T-cell (primary cell): ENCODE measurements around the gene PIGT. TPM values are rescaled to one million over a fixed set of nuclear protein-coding genes. Genes with fewer than 3 reads are reported as not detected.
A peak's percentile ranks its signal among the peaks of the same experiment; 100 is the strongest.

Experiments used
- ATAC-seq, 4 experiments: fragments of 200-7000 bp in 3 of 4; fragments of 150-1000 bp in 1 of 4; cut with Tn5 transposase; replicated peaks in 1 of 4; 1 replicate in 3 of 4; 2 replicates in 1 of 4; pipeline ENCODE4 v1.10.0; 2021; ENCODE audit warnings: moderate library complexity in 3 of 4, mild to moderate bottlenecking in 2 of 4, moderate number of reproducible peaks in 1 of 4
- CTCF ChIA-PET, 2 donors: fragments of 300-600 bp; sonication (Branson Sonifier 250); formaldehyde crosslinking; loops; one replicate each; lab custom pipeline; 2022; ENCODE audit warnings: antibody characterized with exemption in 2 of 2; lab: Charles Lee
- POLR2A ChIA-PET, 2 donors: fragments of 300-600 bp; sonication (Branson Sonifier 250); formaldehyde crosslinking; loops; one replicate each; lab custom pipeline; 2022; ENCODE audit warnings: antibody characterized with exemption in 2 of 2; lab: Charles Lee
- DNase-seq, 35 experiments: peaks; one replicate each; pipeline versions ENCODE4 v3.0.0 to v3.0.0-alpha.2; 2013 to 2023
- H3K27ac ChIP-seq: one replicate; pipeline ENCODE4 v1.5.1; 2013; ENCODE audit warnings: low read length
- H3K27me3 ChIP-seq, 2 experiments: replicated peaks in 1 of 2; 1 replicate in 1 of 2; 2 replicates in 1 of 2; pipeline versions ENCODE4 v1.6.1 to v1.7.0; 2013; ENCODE audit warnings: low read length in 1 of 2, mixed read lengths in 1 of 2; ENCODE audit not compliant: control insufficient read depth in 2 of 2, insufficient read depth in 2 of 2; ENCODE audit errors: extremely low read depth in 1 of 2
- H3K36me3 ChIP-seq, 2 donors: 1 replicate in 1 of 2; 2 replicates in 1 of 2; pipeline versions ENCODE4 v1.6.1 to v1.7.0; 2013; ENCODE audit warnings: low read length in 1 of 2; ENCODE audit not compliant: control insufficient read depth in 2 of 2, insufficient read depth in 1 of 2; ENCODE audit errors: extremely low read depth in 1 of 2
- H3K4me1 ChIP-seq, 2 experiments: 1 replicate in 1 of 2; 2 replicates in 1 of 2; pipeline versions ENCODE4 v1.6.1 to v1.7.0; 2013; ENCODE audit warnings: low read length in 2 of 2, mixed read lengths in 1 of 2; ENCODE audit not compliant: insufficient read depth in 2 of 2, control insufficient read depth in 1 of 2; ENCODE audit errors: extremely low read depth in 1 of 2
- H3K4me3 ChIP-seq, 2 donors: 1 replicate in 1 of 2; 2 replicates in 1 of 2; pipeline versions ENCODE4 v1.5.1 to v1.7.0; 2013; ENCODE audit warnings: mild to moderate bottlenecking in 2 of 2, low read length in 1 of 2, moderate library complexity in 1 of 2; ENCODE audit not compliant: control insufficient read depth in 1 of 2; ENCODE audit errors: extremely low read depth in 1 of 2
- H3K9me3 ChIP-seq: 2 replicates; pipeline ENCODE4 v1.7.0; 2013
- H3K27ac Mint-ChIP-seq, 2 donors: one replicate each; pipeline ENCODE4 v1.8.0; 2020 to 2021; ENCODE audit warnings: mild to moderate bottlenecking in 2 of 2, mixed read lengths in 2 of 2
- H3K27me3 Mint-ChIP-seq, 2 donors: one replicate each; pipeline ENCODE4 v1.8.0; 2021 to 2022; ENCODE audit warnings: mixed read lengths in 2 of 2
- H3K36me3 Mint-ChIP-seq: one replicate; pipeline ENCODE4 v1.8.0; 2021; ENCODE audit warnings: mixed read lengths
- H3K4me1 Mint-ChIP-seq, 3 donors: one replicate each; pipeline ENCODE4 v1.8.0; 2020 to 2022; ENCODE audit warnings: mixed read lengths in 3 of 3, mild to moderate bottlenecking in 1 of 3
- H3K4me3 Mint-ChIP-seq, 3 donors: one replicate each; pipeline ENCODE4 v1.8.0; 2020 to 2022; ENCODE audit warnings: mild to moderate bottlenecking in 3 of 3, mixed read lengths in 3 of 3, moderate library complexity in 3 of 3
- H3K9me3 Mint-ChIP-seq, 3 donors: one replicate each; pipeline ENCODE4 v1.8.0; 2020 to 2022; ENCODE audit warnings: mixed read lengths in 3 of 3
- WGBS: methylation state at CpG from one replicate; pipeline ENCODE4 v1.1.5; 2013; ENCODE audit warnings: missing lambda C conversion rate; ENCODE audit not compliant: insufficient coverage; 5-methylcytosine and 5-hydroxymethylcytosine counted together
- total RNA-seq, 35 experiments: library from RNA in 6 of 35; stranded (reverse) in 6 of 35; fragments of 120-200 nt in 1 of 35; gene quantifications; one replicate each; pipeline versions ENCODE4 v1.2.1 to v1.2.4 and lab custom pipeline; 2013 to 2026

The PIGT gene
- total RNA-seq, 5 donors from 2014 or later (not counting 1 experiment from before 2014, with no cell fraction given) = 76.6 to 140 (median 79.4) TPM

- H3K36me3 ChIP-seq = peaks cover 5 to 7% of the 10 kb centered on the region in 2 donors
- POLR2A ChIA-PET = no interaction called here
- peaks cover 10 to 27% of the 10 kb centered on the region in 2 experiments for H3K4me1 ChIP-seq
- no peaks in the 10 kb centered on the region for H3K9me3 Mint-ChIP-seq
- H3K4me3 Mint-ChIP-seq = peak overlapping the region in 1 of 3 donors; percentile 39
- DNase-seq = peak in 4 of 35 experiments; percentile 16 to 42 (median 20)
- no peaks in the 10 kb centered on the region for H3K9me3 ChIP-seq
- H3K36me3 Mint-ChIP-seq = peaks cover 8% of the 10 kb centered on the region
- peaks cover 0 to 3% of the 10 kb centered on the region in 2 donors for H3K27me3 Mint-ChIP-seq
- H3K4me3 ChIP-seq = no peak overlapping the region
- no peaks in the 10 kb centered on the region for H3K27me3 ChIP-seq
- peak in 1 of 4 experiments; percentile 37 for ATAC-seq
- no peak overlapping the region for H3K27ac ChIP-seq
- H3K27ac Mint-ChIP-seq = peak overlapping the region; percentile 57 to 64
- H3K4me1 Mint-ChIP-seq = peaks cover 22 to 24% (median 22%) of the 10 kb centered on the region in 3 donors
- CTCF ChIA-PET = no interaction called here
- WGBS = 61% methylated on average over 4 of the region's 7 CpGs
Measured at GRCh38 chr20:45408646-45409213, 7.2 kb upstream of the PIGT start.

- no peaks in the 10 kb centered on the region for H3K9me3 Mint-ChIP-seq
- H3K4me1 Mint-ChIP-seq = peaks cover 21 to 24% (median 23%) of the 10 kb centered on the region in 3 donors
- no peak overlapping the region for H3K4me3 ChIP-seq
- H3K4me1 ChIP-seq = peaks cover 10 to 27% of the 10 kb centered on the region in 2 experiments
- peaks cover 8% of the 10 kb centered on the region for H3K36me3 Mint-ChIP-seq
- no peak for ATAC-seq
- POLR2A ChIA-PET = interaction anchor here in 1 of 2 donors (0.7 kb wide), 1 partner anchor 1561 kb away, joined by 5 read pairs; no protein-coding TSS in a partner anchor
- peaks cover 5 to 7% of the 10 kb centered on the region in 2 donors for H3K36me3 ChIP-seq
- H3K27ac ChIP-seq = no peak overlapping the region
- DNase-seq = no peak
- H3K27ac Mint-ChIP-seq = no peak overlapping the region
- H3K27me3 ChIP-seq = no peaks in the 10 kb centered on the region
- peaks cover 0 to 2% of the 10 kb centered on the region in 2 donors for H3K27me3 Mint-ChIP-seq
- no peak overlapping the region for H3K4me3 Mint-ChIP-seq
- 100% methylated on average over 3 of the region's 7 CpGs for WGBS
- CTCF ChIA-PET = interaction anchor here in 1 of 2 donors (1.0 to 1.8 kb wide), 2 partner anchors 36 to 49 kb away, joined by 3 to 7 read pairs; no protein-coding TSS in a partner anchor
- H3K9me3 ChIP-seq = no peaks in the 10 kb centered on the region
Measured at GRCh38 chr20:45409521-45410272, 6.2 kb upstream of the PIGT start.

DNA sequence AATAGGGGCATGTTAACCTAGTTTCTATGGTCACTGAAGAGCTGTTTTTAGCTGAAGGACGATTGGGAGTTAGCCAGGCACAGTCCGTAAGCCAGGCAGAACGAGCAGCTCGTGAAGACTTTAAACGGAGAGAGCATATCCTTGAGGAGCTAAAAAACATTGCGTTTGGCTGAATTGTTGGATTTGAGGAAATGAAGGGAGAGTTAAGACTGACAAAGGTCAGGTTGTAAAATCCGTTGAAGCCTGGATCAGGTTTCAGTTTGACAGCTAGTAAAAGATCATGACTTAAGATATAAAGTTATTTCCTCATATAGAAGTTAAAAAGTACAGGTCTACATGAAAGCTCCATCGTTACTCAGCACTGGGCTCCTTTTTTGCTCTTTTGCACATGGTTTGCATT is 5.1 kb upstream of the PIGT start:
- Mint-ChIP-seq H3K27ac (no peak overlapping the region), H3K4me3 (no peak overlapping the region), H3K36me3 (peaks cover 8% of the 10 kb centered on the region), H3K27me3 (no peaks in the 10 kb centered on the region), H3K9me3 (no peaks in the 10 kb centered on the region), H3K4me1 (peaks cover 22 to 29% (median 26%) of the 10 kb centered on the region in 3 donors)
- CTCF ChIA-PET = interaction anchor here in 1 of 2 donors (1.0 to 1.8 kb wide), 2 partner anchors 37 to 50 kb away, joined by 3 to 7 read pairs; no protein-coding TSS in a partner anchor
- POLR2A ChIA-PET = interaction anchor here in 1 of 2 donors (0.6 kb wide), 1 partner anchor 409 kb away, joined by 5 read pairs; no protein-coding TSS in a partner anchor
- peaks cover 5 to 7% of the 10 kb centered on the region in 2 donors for H3K36me3 ChIP-seq
- ATAC-seq (no peak), DNase-seq (no peak)
- peaks cover 8 to 18% of the 10 kb centered on the region in 2 experiments for H3K4me1 ChIP-seq
- H3K27me3 ChIP-seq = no peaks in the 10 kb centered on the region
- no peak overlapping the region for H3K27ac ChIP-seq
- no peak overlapping the region for H3K4me3 ChIP-seq
- H3K9me3 ChIP-seq = no peaks in the 10 kb centered on the region
- WGBS = 95% methylated on average over 6 of the region's 8 CpGs

DNA sequence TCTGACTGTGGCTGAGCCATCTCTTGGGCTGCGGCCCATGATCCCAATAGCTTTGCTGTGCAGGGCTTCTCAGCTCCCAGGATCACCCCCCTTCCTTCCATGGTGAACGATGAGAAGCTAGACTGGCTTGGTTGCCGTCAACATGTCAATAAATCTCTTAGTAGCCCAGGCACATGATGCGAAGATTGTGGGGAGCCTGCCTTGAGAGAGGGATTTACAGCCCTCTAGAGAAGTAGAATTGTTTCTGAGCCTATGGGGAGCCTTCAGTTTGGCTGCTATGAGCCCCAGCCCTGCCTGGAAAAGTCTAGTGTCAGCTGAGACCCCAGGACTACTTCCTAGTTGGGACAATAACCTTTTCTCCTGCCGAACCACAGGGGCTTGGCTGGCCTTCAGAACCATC is 3.3 kb upstream of the PIGT start:
- H3K4me3 ChIP-seq = no peak overlapping the region
- CTCF ChIA-PET = interaction anchor here (1.0 to 1.1 kb wide), 2 partner anchors 39 to 358 kb away, joined by 3 to 5 read pairs; no protein-coding TSS in a partner anchor
- no peaks in the 10 kb centered on the region for H3K27me3 ChIP-seq
- H3K27ac ChIP-seq = no peak overlapping the region
- Mint-ChIP-seq H3K36me3 (peaks cover 8% of the 10 kb centered on the region), H3K4me3 (no peak overlapping the region), H3K27ac (no peak overlapping the region), H3K27me3 (no peaks in the 10 kb centered on the region), H3K9me3 (no peaks in the 10 kb centered on the region), H3K4me1 (peaks cover 34 to 37% (median 35%) of the 10 kb centered on the region in 3 donors)
- no peaks in the 10 kb centered on the region for H3K9me3 ChIP-seq
- ATAC-seq = no peak
- POLR2A ChIA-PET = interaction anchor here (0.6 to 1.5 kb wide), 2 partner anchors 8 to 40 kb away, joined by 5 read pairs; no protein-coding TSS in a partner anchor
- H3K36me3 ChIP-seq = peaks cover 5 to 7% of the 10 kb centered on the region in 2 donors
- WGBS = 98% methylated on average over 3 of the region's 5 CpGs
- H3K4me1 ChIP-seq = peaks cover 7 to 21% of the 10 kb centered on the region in 2 experiments
- DNase-seq = no peak

GRCh38 chr20:45413479-45413878 is 2.5 kb upstream of the PIGT start:
- WGBS = 100% methylated on average over 1 of the region's 3 CpGs
- Mint-ChIP-seq H3K4me3 (no peak overlapping the region), H3K9me3 (no peaks in the 10 kb centered on the region), H3K4me1 (peaks cover 35 to 41% (median 36%) of the 10 kb centered on the region in 3 donors), H3K27me3 (no peaks in the 10 kb centered on the region), H3K27ac (no peak overlapping the region), H3K36me3 (peaks cover 11% of the 10 kb centered on the region)
- POLR2A ChIA-PET = interaction anchor here in 1 of 2 donors (1.5 kb wide), 1 partner anchor 40 kb away, joined by 5 read pairs; no protein-coding TSS in a partner anchor
- Histone ChIP-seq H3K9me3 (no peaks in the 10 kb centered on the region), H3K27ac (no peak overlapping the region), H3K4me3 (no peak overlapping the region), H3K27me3 (no peaks in the 10 kb centered on the region), H3K36me3 (peaks cover 5 to 7% of the 10 kb centered on the region in 2 donors), H3K4me1 (peaks cover 7 to 24% of the 10 kb centered on the region in 2 experiments)
- ATAC-seq (no peak), DNase-seq (no peak)
- CTCF ChIA-PET = interaction anchor here (0.6 to 1.1 kb wide), 4 partner anchors 40 to 357 kb away, joined by 3 to 5 read pairs (median 4); partner anchors contain the start of gene SYS1 (in 1 of the 2)

DNA sequence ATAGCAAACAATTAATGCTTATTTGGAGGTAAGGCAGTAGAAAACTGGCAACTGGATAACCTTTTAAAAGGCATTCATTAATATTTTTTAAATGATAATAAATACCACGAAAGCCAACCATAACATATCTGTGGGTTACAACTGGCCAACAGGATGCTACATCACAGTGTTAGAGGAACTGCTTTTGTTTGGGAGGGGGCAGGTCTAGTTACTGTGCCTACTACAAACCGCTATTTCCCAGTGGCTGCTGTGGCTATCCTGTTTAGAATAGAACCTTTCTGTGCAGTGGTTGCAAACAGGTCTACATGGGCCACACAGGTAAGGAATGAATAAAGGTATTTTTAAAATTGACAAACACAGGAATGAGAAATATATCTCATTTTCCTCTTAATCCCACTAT is 976 bp downstream of the PIGT start:
- Mint-ChIP-seq H3K36me3 (peaks cover 31% of the 10 kb centered on the region), H3K27ac (peak overlapping the region; percentile 97 to 99), H3K9me3 (no peaks in the 10 kb centered on the region), H3K4me3 (peak overlapping the region; percentile 95 to 96 (median 95)), H3K4me1 (peaks cover 40 to 46% (median 44%) of the 10 kb centered on the region in 3 donors), H3K27me3 (no peaks in the 10 kb centered on the region)
- ChIA-PET POLR2A (interaction anchor here in 1 of 2 donors (1.7 kb wide), 1 partner anchor 54 kb away, joined by 13 read pairs; the partner anchor contains the start of gene SYS1), CTCF (interaction anchor here (2.3 to 4.4 kb wide), 3 partner anchors 20 to 54 kb away, joined by 8 to 24 read pairs (median 23); partner anchors contain the start of gene SYS1 (in 1 of the 2))
- ATAC-seq (no peak), DNase-seq (no peak)
- Histone ChIP-seq H3K4me1 (peaks cover 7 to 24% of the 10 kb centered on the region in 2 experiments), H3K27me3 (no peaks in the 10 kb centered on the region), H3K36me3 (peaks cover 9 to 34% of the 10 kb centered on the region in 2 donors), H3K4me3 (peak overlapping the region; percentile 86 to 95), H3K9me3 (no peaks in the 10 kb centered on the region), H3K27ac (peak overlapping the region; percentile 87)
- no CpG with 5 or more reads among the region's 2 CpGs for WGBS
